Esophagus squamous epithelium (tissue), 4 donors: ENCODE measurements around the gene BCKDHB.

Experiments used
- POLR2A ChIP-seq, 4 donors: fragments of 450-650 bp; IDR thresholded peaks; one replicate each; pipeline ENCODE4 v1.6.1; 2017; ENCODE audit warnings: antibody characterized with exemption in 4 of 4, mild to moderate bottlenecking in 4 of 4, moderate library complexity in 3 of 4
- TF ChIP-seq, protein P1 (sequence below), 6 experiments: fragments of 450-650 bp in 4 of 6; fragments of 200-600 bp in 2 of 6; sonication (generic) in 2 of 6; IDR thresholded peaks; one replicate each; pipeline ENCODE4 v1.5.1; 2016 to 2019; ENCODE audit warnings: antibody characterized with exemption in 6 of 6, mild to moderate bottlenecking in 4 of 6, moderate library complexity in 4 of 6

DNA sequence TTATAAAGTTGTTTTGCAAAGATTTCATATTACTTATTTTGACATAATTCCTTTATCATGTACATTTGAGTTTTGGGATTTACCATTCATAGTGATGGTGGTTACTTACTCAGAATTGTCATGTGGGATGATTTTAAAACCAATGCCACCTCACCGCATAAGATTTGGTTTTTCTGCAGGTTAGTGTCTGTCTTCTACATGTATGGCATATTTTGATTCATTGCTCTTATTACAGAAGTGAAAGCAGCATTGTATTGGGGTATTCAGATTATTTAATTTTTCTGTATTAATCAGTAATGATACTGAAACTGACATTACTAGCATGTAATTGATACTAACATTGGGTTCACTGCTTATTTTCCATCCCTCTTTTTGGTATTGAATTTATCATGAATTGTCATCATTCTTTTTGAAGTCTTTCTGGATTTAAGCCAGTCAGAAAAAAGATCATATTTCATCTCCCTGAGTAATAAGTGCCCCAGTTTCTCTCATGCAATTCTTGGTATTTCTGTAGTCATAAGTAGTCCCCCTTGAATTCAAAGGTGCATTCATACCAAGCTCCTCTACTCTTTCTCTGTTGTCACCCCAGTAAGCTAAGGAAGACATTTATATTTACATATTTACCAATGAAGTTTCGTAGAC lies 176.6 kb downstream of the BCKDHB start:
- TF ChIP-seq, protein P1, sequence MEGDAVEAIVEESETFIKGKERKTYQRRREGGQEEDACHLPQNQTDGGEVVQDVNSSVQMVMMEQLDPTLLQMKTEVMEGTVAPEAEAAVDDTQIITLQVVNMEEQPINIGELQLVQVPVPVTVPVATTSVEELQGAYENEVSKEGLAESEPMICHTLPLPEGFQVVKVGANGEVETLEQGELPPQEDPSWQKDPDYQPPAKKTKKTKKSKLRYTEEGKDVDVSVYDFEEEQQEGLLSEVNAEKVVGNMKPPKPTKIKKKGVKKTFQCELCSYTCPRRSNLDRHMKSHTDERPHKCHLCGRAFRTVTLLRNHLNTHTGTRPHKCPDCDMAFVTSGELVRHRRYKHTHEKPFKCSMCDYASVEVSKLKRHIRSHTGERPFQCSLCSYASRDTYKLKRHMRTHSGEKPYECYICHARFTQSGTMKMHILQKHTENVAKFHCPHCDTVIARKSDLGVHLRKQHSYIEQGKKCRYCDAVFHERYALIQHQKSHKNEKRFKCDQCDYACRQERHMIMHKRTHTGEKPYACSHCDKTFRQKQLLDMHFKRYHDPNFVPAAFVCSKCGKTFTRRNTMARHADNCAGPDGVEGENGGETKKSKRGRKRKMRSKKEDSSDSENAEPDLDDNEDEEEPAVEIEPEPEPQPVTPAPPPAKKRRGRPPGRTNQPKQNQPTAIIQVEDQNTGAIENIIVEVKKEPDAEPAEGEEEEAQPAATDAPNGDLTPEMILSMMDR (IDR thresholded peaks at IDR 0.05): no peak
- no peak for TF ChIP-seq POLR2A (IDR thresholded peaks at IDR 0.05)
